ENCODE measurements around the gene ZSWIM4. TPM values are rescaled to one million over a fixed set of nuclear protein-coding genes. Genes with fewer than 3 reads are reported as not detected.

The ZSWIM4 gene
- polyA plus RNA-seq, 1 donor (not counting 4 experiments of a cell fraction or from before 2014, with no cell fraction given), result 0.71 TPM

DNA sequence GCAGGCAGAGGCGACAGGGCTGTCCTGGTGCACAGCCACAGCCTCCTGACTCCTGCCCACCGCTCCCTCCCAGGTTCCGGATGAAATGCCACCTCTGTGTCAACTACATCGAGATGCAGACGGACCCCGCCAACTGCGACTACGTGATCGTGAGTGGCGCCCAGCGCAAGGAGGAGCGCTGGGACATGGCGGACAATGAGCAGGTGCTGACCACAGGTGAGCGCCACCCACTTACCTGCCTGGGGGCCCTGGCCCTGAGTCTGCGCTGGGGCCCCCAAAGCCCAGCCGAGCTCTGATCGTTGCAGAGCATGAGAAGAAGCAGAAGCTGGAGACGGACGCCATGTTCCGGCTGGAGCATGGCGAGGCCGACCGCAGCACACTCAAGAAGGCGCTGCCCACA lies 36.4 kb upstream of the ZSWIM4 start:
- H3K9me1 ChIP-seq (ENCODE audit: control insufficient read depth, extremely low read depth, insufficient read depth, low read length), result no peaks in the 10 kb centered on the region
- no peaks in the 10 kb centered on the region for H4K20me1 ChIP-seq (ENCODE audit: control insufficient read depth, extremely low read depth, insufficient read depth, low read length)
- no peak overlapping the region for H3K4me3 ChIP-seq (ENCODE audit: control insufficient read depth in 2 of 3, extremely low read depth in 1 of 3, insufficient read depth in 2 of 3, low read depth in 1 of 3, low read length in 3 of 3)
- FAIRE-seq, result no peak
- H3K4me1 ChIP-seq (ENCODE audit: control insufficient read depth, extremely low read depth, insufficient read depth, low read length), result no peaks in the 10 kb centered on the region
- no peaks in the 10 kb centered on the region for H3K9me3 ChIP-seq (ENCODE audit: control insufficient read depth, low read depth, low read length)
- TF ChIP-seq, protein P1, sequence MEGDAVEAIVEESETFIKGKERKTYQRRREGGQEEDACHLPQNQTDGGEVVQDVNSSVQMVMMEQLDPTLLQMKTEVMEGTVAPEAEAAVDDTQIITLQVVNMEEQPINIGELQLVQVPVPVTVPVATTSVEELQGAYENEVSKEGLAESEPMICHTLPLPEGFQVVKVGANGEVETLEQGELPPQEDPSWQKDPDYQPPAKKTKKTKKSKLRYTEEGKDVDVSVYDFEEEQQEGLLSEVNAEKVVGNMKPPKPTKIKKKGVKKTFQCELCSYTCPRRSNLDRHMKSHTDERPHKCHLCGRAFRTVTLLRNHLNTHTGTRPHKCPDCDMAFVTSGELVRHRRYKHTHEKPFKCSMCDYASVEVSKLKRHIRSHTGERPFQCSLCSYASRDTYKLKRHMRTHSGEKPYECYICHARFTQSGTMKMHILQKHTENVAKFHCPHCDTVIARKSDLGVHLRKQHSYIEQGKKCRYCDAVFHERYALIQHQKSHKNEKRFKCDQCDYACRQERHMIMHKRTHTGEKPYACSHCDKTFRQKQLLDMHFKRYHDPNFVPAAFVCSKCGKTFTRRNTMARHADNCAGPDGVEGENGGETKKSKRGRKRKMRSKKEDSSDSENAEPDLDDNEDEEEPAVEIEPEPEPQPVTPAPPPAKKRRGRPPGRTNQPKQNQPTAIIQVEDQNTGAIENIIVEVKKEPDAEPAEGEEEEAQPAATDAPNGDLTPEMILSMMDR (optimal IDR thresholded peaks at IDR 0.05 in 1 of 3, IDR thresholded peaks at IDR 0.05 in 1 of 3, conservative IDR thresholded peaks at IDR 0.05 in 1 of 3; ENCODE audit: extremely low read depth in 1 of 3, insufficient read depth in 2 of 3, low read length in 3 of 3), result no peak
- TF ChIP-seq EZH2 (IDR thresholded peaks at IDR 0.05; ENCODE audit: low read length), result no peak
- no peak for DNase-seq (ENCODE audit: low read depth, low spot score)
- H2AFZ ChIP-seq (ENCODE audit: control insufficient read depth, low read length), result no peak overlapping the region
- H3K36me3 ChIP-seq (ENCODE audit: control insufficient read depth in 2 of 2, extremely low read depth in 1 of 2, insufficient read depth in 2 of 2, low read length in 2 of 2), result peaks cover 28 to 33% of the 10 kb centered on the region in 2 experiments
- no peaks in the 10 kb centered on the region for H3K27me3 ChIP-seq (ENCODE audit: control insufficient read depth, extremely low read depth, insufficient read depth, low read length)
- dilution Hi-C loops (cut with MboI; ENCODE audit: extremely low pct_ligation_motif_present, low sequenced_read_pairs), result no loop called here
- H3K79me2 ChIP-seq (ENCODE audit: control insufficient read depth, insufficient read depth, low read length), result peaks cover 7% of the 10 kb centered on the region
- no peak overlapping the region for H3K4me2 ChIP-seq (ENCODE audit: control insufficient read depth, extremely low read depth, insufficient read depth, low read depth, low read length)
- no peak overlapping the region for H3K9ac ChIP-seq (ENCODE audit: control insufficient read depth, extremely low read depth, insufficient read depth, low read length)
- no peak overlapping the region for H3K27ac ChIP-seq (ENCODE audit: control insufficient read depth, insufficient read depth, low read length)

DNA sequence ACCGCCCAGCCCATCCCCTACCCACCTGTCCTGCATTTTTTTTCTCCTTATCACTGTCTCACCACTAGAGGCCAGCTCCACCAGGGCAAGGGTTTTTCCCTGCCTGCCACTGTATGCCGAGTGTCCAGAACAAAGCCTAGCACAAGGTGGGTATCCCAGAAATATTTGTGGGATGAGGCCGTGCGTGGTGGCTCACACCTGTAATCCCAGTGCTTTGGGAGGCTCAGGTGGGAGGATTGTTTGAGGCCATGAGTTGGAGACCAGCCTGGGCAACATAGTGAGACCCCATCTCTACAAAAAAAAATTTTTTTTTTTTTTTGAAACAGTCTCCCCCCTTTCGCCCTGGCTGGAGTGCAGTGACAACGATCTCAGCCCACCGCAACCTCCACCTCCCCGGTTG lies 33.8 kb upstream of the ZSWIM4 start:
- no peak for DNase-seq (ENCODE audit: low read depth, low spot score)
- dilution Hi-C loops (cut with MboI; ENCODE audit: extremely low pct_ligation_motif_present, low sequenced_read_pairs), result no loop called here
- Histone ChIP-seq H3K27ac (ENCODE audit: control insufficient read depth, insufficient read depth, low read length) (no peak overlapping the region), H4K20me1 (ENCODE audit: control insufficient read depth, extremely low read depth, insufficient read depth, low read length) (no peaks in the 10 kb centered on the region), H3K9me1 (ENCODE audit: control insufficient read depth, extremely low read depth, insufficient read depth, low read length) (no peaks in the 10 kb centered on the region), H3K9ac (ENCODE audit: control insufficient read depth, extremely low read depth, insufficient read depth, low read length) (no peak overlapping the region), H3K4me2 (ENCODE audit: control insufficient read depth, extremely low read depth, insufficient read depth, low read depth, low read length) (no peak overlapping the region), H3K27me3 (ENCODE audit: control insufficient read depth, extremely low read depth, insufficient read depth, low read length) (no peaks in the 10 kb centered on the region), H3K4me3 (ENCODE audit: control insufficient read depth in 2 of 3, extremely low read depth in 1 of 3, insufficient read depth in 2 of 3, low read depth in 1 of 3, low read length in 3 of 3) (no peak overlapping the region), H3K4me1 (ENCODE audit: control insufficient read depth, extremely low read depth, insufficient read depth, low read length) (peaks cover 4% of the 10 kb centered on the region), H3K36me3 (ENCODE audit: control insufficient read depth in 2 of 2, extremely low read depth in 1 of 2, insufficient read depth in 2 of 2, low read length in 2 of 2) (peaks cover 13 to 20% of the 10 kb centered on the region in 2 experiments), H3K9me3 (ENCODE audit: control insufficient read depth, low read depth, low read length) (no peaks in the 10 kb centered on the region), H3K79me2 (ENCODE audit: control insufficient read depth, insufficient read depth, low read length) (peaks cover 25% of the 10 kb centered on the region), H2AFZ (ENCODE audit: control insufficient read depth, low read length) (no peak overlapping the region)
- no peak for FAIRE-seq
- TF ChIP-seq, protein P1 (optimal IDR thresholded peaks at IDR 0.05 in 1 of 3, IDR thresholded peaks at IDR 0.05 in 1 of 3, conservative IDR thresholded peaks at IDR 0.05 in 1 of 3; ENCODE audit: extremely low read depth in 1 of 3, insufficient read depth in 2 of 3, low read length in 3 of 3), result no peak
- no peak for TF ChIP-seq EZH2 (IDR thresholded peaks at IDR 0.05; ENCODE audit: low read length)

Data from keratinocyte (primary cell).